ENCODE measurements around the gene TRAPPC13.

- TF ChIP-seq POLR2AphosphoS5 (IDR thresholded peaks at IDR 0.05; ENCODE audit: low read depth, low read length) (no peak), POLR2A (IDR thresholded peaks at IDR 0.05; ENCODE audit: low read depth, low read length) (no peak)
These were observed 29.9 kb downstream of the TRAPPC13 start for GRCh38 chr5:65654713-65655112.
